Sigmoid colon (tissue), 4 donors: ENCODE measurements around the gene KLHDC7A.

Source experiments
- POLR2AphosphoS5 ChIP-seq, 4 donors: sonication (generic); formaldehyde crosslinking; IDR thresholded peaks; one replicate each; pipeline ENCODE4 v1.6.1; 2017; ENCODE audit warnings: antibody characterized with exemption in 4 of 4
- TF ChIP-seq, protein P1 (sequence below), 4 experiments: fragments of 450-650 bp in 3 of 4; fragments of 200-600 bp in 1 of 4; IDR thresholded peaks; one replicate each; pipeline ENCODE4 v1.5.1; 2016 to 2019; ENCODE audit warnings: antibody characterized with exemption in 4 of 4, mild to moderate bottlenecking in 3 of 4, moderate library complexity in 2 of 4

DNA sequence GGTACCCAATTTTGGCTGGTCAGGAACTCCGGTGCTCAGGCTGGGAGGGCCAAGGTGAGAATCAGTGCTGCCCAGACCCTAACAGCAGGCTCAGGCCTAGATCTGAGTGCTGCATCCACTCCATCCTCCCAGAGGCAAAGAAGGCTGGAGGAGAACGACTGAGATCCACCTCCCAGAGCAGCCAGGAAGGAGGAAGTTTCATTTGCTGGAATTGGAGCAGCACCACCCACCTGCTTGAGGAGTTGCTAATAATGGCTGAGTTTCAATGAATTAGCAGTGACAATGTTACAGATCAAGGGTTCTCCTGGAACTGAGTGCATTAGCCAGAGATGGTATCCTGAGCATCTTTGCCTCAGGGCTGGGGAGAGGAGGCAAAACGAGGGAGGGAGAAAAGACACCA is 46.7 kb upstream of the KLHDC7A start:
- TF ChIP-seq, protein P1, sequence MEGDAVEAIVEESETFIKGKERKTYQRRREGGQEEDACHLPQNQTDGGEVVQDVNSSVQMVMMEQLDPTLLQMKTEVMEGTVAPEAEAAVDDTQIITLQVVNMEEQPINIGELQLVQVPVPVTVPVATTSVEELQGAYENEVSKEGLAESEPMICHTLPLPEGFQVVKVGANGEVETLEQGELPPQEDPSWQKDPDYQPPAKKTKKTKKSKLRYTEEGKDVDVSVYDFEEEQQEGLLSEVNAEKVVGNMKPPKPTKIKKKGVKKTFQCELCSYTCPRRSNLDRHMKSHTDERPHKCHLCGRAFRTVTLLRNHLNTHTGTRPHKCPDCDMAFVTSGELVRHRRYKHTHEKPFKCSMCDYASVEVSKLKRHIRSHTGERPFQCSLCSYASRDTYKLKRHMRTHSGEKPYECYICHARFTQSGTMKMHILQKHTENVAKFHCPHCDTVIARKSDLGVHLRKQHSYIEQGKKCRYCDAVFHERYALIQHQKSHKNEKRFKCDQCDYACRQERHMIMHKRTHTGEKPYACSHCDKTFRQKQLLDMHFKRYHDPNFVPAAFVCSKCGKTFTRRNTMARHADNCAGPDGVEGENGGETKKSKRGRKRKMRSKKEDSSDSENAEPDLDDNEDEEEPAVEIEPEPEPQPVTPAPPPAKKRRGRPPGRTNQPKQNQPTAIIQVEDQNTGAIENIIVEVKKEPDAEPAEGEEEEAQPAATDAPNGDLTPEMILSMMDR (IDR thresholded peaks at IDR 0.05), result no peak
- no peak for TF ChIP-seq POLR2AphosphoS5 (IDR thresholded peaks at IDR 0.05)
